ENCODE measurements around the gene C17orf67. TPM values are rescaled to one million over a fixed set of nuclear protein-coding genes. Genes with fewer than 3 reads are reported as not detected.

Gene C17orf67
- total and polyA plus RNA-seq, 2 of the 13 experiments (the other 11 are each of a cell fraction or from before 2014, with no cell fraction given): 0.41 to 0.86 TPM

DNA sequence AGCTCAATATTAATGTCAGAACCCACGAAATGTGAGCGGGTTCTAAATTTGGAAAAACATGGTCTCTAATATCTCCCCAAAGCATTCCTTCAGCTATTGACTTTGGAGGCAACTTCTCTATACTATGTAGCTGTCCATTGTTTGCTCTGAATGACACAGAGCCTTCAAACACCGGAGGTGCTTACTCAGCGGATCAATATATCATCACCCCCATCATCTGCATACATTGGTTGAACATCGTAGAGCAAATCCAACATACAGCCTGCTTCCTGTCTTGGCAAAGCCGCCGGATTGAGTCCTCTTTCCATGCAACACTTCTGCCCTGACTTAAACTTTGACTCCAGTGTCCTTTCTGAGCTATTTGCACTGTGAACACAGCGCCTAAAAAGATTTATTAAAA lies 61.3 kb downstream of the C17orf67 start (continued):
- no peak for TF ChIP-seq ZNF768 (CRISPR knock-in tag; IDR thresholded peaks at IDR 0.05)
- no peak for TF ChIP-seq ZNF672 (CRISPR knock-in tag; IDR thresholded peaks at IDR 0.05)
- no peak for TF ChIP-seq FOXP1 (IDR thresholded peaks at IDR 0.05)
- TF ChIP-seq FOXP1 (CRISPR knock-in tag; IDR thresholded peaks at IDR 0.05): peak; percentile 50; the same call in 1 of the 2 replicates
- peak; percentile 91 for TF ChIP-seq ONECUT2 (CRISPR knock-in tag; IDR thresholded peaks at IDR 0.05)
- TF ChIP-seq PHF21A (CRISPR knock-in tag; IDR thresholded peaks at IDR 0.05): peak; percentile 53; the same call in 1 of the 2 replicates
- no peak for TF ChIP-seq RFXANK (CRISPR knock-in tag; IDR thresholded peaks at IDR 0.05)
- no peak for TF ChIP-seq FOXC1 (CRISPR knock-in tag; IDR thresholded peaks at IDR 0.05; ENCODE audit: borderline replicate concordance)
- TF ChIP-seq GATAD1 (CRISPR knock-in tag; IDR thresholded peaks at IDR 0.05): 0 out of 2 replicates have a peak, but pooled peaks have one; percentile 14
- TF ChIP-seq NCOA2 (CRISPR knock-in tag; IDR thresholded peaks at IDR 0.05): peak; percentile 47; the same call in 1 of the 2 replicates
- TF ChIP-seq HNF4A (CRISPR knock-in tag; IDR thresholded peaks at IDR 0.05): peak; percentile 30
- TF ChIP-seq, protein P1, sequence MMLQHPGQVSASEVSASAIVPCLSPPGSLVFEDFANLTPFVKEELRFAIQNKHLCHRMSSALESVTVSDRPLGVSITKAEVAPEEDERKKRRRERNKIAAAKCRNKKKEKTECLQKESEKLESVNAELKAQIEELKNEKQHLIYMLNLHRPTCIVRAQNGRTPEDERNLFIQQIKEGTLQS (CRISPR knock-in tag; IDR thresholded peaks at IDR 0.05): peak; percentile 56; the same call in 1 of the 2 replicates
- TF ChIP-seq FOXJ3 (CRISPR knock-in tag; IDR thresholded peaks at IDR 0.05; ENCODE audit: borderline replicate concordance): peak; percentile 22; the same call in 1 of the 2 replicates
- no peak for TF ChIP-seq ZBTB7B (CRISPR knock-in tag; IDR thresholded peaks at IDR 0.05)
- no peak for TF ChIP-seq GLI4 (CRISPR knock-in tag; IDR thresholded peaks at IDR 0.05; ENCODE audit: borderline replicate concordance)
- TF ChIP-seq HNRNPH1 (optimal IDR thresholded peaks at IDR 0.05; ENCODE audit: low read depth, low read length): no peak
- TF ChIP-seq ZBTB3 (CRISPR knock-in tag; IDR thresholded peaks at IDR 0.05; ENCODE audit: borderline replicate concordance, low read depth): no peak
- TF ChIP-seq CHD4 (IDR thresholded peaks at IDR 0.05; ENCODE audit: borderline replicate concordance, low read length): no peak
- TF ChIP-seq HNRNPL (IDR thresholded peaks at IDR 0.05; ENCODE audit: low read depth, low read length): no peak
- TF ChIP-seq KAT8 (CRISPR knock-in tag; IDR thresholded peaks at IDR 0.05): peak; percentile 47; the same call in 1 of the 2 replicates
- TF ChIP-seq ZNF549 (CRISPR knock-in tag; IDR thresholded peaks at IDR 0.05): no peak
- no peak for TF ChIP-seq SOX13 (IDR thresholded peaks at IDR 0.05)
- TF ChIP-seq SOX13 (CRISPR knock-in tag; conservative IDR thresholded peaks at IDR 0.05 in 1 of 2, IDR thresholded peaks at IDR 0.05 in 1 of 2): peak in 1 of 2 experiments; percentile 79; a peak in 2 of 4 replicates
- TF ChIP-seq TBX3 (IDR thresholded peaks at IDR 0.05; ENCODE audit: borderline replicate concordance): peak; percentile 58; the same call in 1 of the 2 replicates
- TF ChIP-seq ZNF790 (CRISPR knock-in tag; IDR thresholded peaks at IDR 0.05; ENCODE audit: borderline replicate concordance): no peak
- TF ChIP-seq ZNF678 (CRISPR knock-in tag; IDR thresholded peaks at IDR 0.05): no peak
- peak; percentile 26 for TF ChIP-seq SKI (IDR thresholded peaks at IDR 0.05; ENCODE audit: partially characterized antibody)
- TF ChIP-seq ZNF12 (CRISPR knock-in tag; IDR thresholded peaks at IDR 0.05): 0 out of 2 replicates have a peak, but pooled peaks have one; percentile 43
- no peak for TF ChIP-seq LCORL (IDR thresholded peaks at IDR 0.05)
- TF ChIP-seq LCORL (CRISPR knock-in tag; IDR thresholded peaks at IDR 0.05): peak; percentile 48; the same call in 1 of the 2 replicates
- no peak for TF ChIP-seq ELF4 (CRISPR knock-in tag; IDR thresholded peaks at IDR 0.05; ENCODE audit: borderline replicate concordance)
- TF ChIP-seq SOX5 (CRISPR knock-in tag; IDR thresholded peaks at IDR 0.05; ENCODE audit: borderline replicate concordance): peak; percentile 77
- no peak for TF ChIP-seq ZFP91 (CRISPR knock-in tag; IDR thresholded peaks at IDR 0.05; ENCODE audit: borderline replicate concordance)
- no peak for TF ChIP-seq ZBTB21 (CRISPR knock-in tag; IDR thresholded peaks at IDR 0.05)
- TF ChIP-seq HDAC2 (CRISPR knock-in tag; IDR thresholded peaks at IDR 0.05): peak; percentile 46; the same call in 1 of the 2 replicates
